Measurements from ENCODE around the gene RAB11FIP4. TPM values are rescaled to one million over a fixed set of nuclear protein-coding genes. Genes with fewer than 3 reads are reported as not detected.

The RAB11FIP4 gene
- polyA plus RNA-seq, 1 of the 3 experiments (the other 2 are of a cell fraction): 9.4 TPM

DNA sequence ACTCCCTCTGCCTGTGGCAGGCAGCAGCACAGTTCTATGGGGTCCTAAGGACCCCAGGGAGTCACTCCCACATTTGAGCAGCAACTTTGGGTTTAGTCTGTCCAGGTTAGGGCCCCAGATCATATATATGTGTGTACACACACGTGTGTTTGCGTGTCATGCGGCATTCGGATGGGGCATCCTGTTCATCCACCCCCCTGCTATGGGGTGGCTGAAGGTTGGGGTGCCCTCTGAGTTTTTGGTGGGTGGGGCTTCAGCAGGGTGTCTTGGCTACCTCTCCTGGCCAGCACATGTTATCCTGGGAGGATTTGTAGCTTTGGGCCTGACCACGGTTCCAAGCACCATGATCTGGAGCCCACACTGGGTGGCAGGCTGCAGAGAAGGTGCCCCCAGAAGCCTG, 100.7 kb downstream of the RAB11FIP4 start:
- Histone ChIP-seq H2AFZ (ENCODE audit: low read depth) (no peak overlapping the region), H3K79me2 (ENCODE audit: insufficient read depth) (no peaks in the 10 kb centered on the region), H3K4me2 (no peak overlapping the region), H3K27me3 (ENCODE audit: insufficient read depth) (peaks cover 5% of the 10 kb centered on the region; the same call in 1 of the 2 replicates), H4K20me1 (ENCODE audit: insufficient read depth) (no peaks in the 10 kb centered on the region), H3F3A (replicated peaks; ENCODE audit: insufficient read depth) (no peaks in the 10 kb centered on the region), H3K36me3 (replicated peaks in 1 of 2; ENCODE audit: control insufficient read depth in 1 of 2, insufficient read depth in 2 of 2, low read length in 1 of 2) (no peaks in the 10 kb centered on the region), H3K9ac (no peak overlapping the region), H3K9me3 (no peaks in the 10 kb centered on the region), H3K9me2 (no peaks in the 10 kb centered on the region), H3K4me3 (ENCODE audit: low read depth in 2 of 2, low read length in 1 of 2) (no peak overlapping the region), H3K4me1 (ENCODE audit: control insufficient read depth in 1 of 2, insufficient read depth in 2 of 2, low read depth in 1 of 2, low read length in 1 of 2) (peaks cover 0 to 39% of the 10 kb centered on the region in 2 experiments; a peak in 1 of 4 replicates), H3K27ac (ENCODE audit: low read depth in 2 of 2, low read length in 1 of 2) (no peak overlapping the region)
- 100% methylated on average over 1 of the region's 5 CpGs for WGBS (ENCODE audit: low lambda C conversion rate)
- no peak for DNase-seq
- TF ChIP-seq, protein P1, sequence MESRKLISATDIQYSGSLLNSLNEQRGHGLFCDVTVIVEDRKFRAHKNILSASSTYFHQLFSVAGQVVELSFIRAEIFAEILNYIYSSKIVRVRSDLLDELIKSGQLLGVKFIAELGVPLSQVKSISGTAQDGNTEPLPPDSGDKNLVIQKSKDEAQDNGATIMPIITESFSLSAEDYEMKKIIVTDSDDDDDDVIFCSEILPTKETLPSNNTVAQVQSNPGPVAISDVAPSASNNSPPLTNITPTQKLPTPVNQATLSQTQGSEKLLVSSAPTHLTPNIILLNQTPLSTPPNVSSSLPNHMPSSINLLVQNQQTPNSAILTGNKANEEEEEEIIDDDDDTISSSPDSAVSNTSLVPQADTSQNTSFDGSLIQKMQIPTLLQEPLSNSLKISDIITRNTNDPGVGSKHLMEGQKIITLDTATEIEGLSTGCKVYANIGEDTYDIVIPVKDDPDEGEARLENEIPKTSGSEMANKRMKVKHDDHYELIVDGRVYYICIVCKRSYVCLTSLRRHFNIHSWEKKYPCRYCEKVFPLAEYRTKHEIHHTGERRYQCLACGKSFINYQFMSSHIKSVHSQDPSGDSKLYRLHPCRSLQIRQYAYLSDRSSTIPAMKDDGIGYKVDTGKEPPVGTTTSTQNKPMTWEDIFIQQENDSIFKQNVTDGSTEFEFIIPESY (IDR thresholded peaks at IDR 0.05; ENCODE audit: borderline replicate concordance, low read depth): no peak
- TF ChIP-seq TCF12 (IDR thresholded peaks at IDR 0.05) (no peak), RFX5 (IDR thresholded peaks at IDR 0.05; ENCODE audit: low read length) (no peak), RCOR1 (IDR thresholded peaks at IDR 0.05; ENCODE audit: low read length) (no peak), NFIC (IDR thresholded peaks at IDR 0.05; ENCODE audit: borderline replicate concordance) (no peak), GATA2 (CRISPR knock-in tag; IDR thresholded peaks at IDR 0.05) (no peak), EZH2phosphoT487 (IDR thresholded peaks at IDR 0.05; ENCODE audit: borderline replicate concordance, low read depth) (no peak), TAF1 (IDR thresholded peaks at IDR 0.05; ENCODE audit: borderline replicate concordance, low read depth, low read length) (no peak), FOXJ3 (CRISPR knock-in tag; IDR thresholded peaks at IDR 0.05) (no peak), FOSL2 (IDR thresholded peaks at IDR 0.05; ENCODE audit: borderline replicate concordance, low read depth) (no peak), MXI1 (IDR thresholded peaks at IDR 0.05; ENCODE audit: low read depth, low read length) (no peak), POLR2AphosphoS5 (IDR thresholded peaks at IDR 0.05; ENCODE audit: low read depth, low read length) (no peak), ELF1 (IDR thresholded peaks at IDR 0.05) (no peak)
- TF ChIP-seq, protein P2, sequence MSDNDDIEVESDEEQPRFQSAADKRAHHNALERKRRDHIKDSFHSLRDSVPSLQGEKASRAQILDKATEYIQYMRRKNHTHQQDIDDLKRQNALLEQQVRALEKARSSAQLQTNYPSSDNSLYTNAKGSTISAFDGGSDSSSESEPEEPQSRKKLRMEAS (IDR thresholded peaks at IDR 0.05; ENCODE audit: low read depth): no peak
- TF ChIP-seq, protein P3, sequence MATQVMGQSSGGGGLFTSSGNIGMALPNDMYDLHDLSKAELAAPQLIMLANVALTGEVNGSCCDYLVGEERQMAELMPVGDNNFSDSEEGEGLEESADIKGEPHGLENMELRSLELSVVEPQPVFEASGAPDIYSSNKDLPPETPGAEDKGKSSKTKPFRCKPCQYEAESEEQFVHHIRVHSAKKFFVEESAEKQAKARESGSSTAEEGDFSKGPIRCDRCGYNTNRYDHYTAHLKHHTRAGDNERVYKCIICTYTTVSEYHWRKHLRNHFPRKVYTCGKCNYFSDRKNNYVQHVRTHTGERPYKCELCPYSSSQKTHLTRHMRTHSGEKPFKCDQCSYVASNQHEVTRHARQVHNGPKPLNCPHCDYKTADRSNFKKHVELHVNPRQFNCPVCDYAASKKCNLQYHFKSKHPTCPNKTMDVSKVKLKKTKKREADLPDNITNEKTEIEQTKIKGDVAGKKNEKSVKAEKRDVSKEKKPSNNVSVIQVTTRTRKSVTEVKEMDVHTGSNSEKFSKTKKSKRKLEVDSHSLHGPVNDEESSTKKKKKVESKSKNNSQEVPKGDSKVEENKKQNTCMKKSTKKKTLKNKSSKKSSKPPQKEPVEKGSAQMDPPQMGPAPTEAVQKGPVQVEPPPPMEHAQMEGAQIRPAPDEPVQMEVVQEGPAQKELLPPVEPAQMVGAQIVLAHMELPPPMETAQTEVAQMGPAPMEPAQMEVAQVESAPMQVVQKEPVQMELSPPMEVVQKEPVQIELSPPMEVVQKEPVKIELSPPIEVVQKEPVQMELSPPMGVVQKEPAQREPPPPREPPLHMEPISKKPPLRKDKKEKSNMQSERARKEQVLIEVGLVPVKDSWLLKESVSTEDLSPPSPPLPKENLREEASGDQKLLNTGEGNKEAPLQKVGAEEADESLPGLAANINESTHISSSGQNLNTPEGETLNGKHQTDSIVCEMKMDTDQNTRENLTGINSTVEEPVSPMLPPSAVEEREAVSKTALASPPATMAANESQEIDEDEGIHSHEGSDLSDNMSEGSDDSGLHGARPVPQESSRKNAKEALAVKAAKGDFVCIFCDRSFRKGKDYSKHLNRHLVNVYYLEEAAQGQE (IDR thresholded peaks at IDR 0.05; ENCODE audit: low read depth, low read length): no peak
- TF ChIP-seq, protein P4, sequence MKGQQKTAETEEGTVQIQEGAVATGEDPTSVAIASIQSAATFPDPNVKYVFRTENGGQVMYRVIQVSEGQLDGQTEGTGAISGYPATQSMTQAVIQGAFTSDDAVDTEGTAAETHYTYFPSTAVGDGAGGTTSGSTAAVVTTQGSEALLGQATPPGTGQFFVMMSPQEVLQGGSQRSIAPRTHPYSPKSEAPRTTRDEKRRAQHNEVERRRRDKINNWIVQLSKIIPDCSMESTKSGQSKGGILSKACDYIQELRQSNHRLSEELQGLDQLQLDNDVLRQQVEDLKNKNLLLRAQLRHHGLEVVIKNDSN (IDR thresholded peaks at IDR 0.05; ENCODE audit: borderline replicate concordance, low read depth): no peak
- TF ChIP-seq, protein P5, sequence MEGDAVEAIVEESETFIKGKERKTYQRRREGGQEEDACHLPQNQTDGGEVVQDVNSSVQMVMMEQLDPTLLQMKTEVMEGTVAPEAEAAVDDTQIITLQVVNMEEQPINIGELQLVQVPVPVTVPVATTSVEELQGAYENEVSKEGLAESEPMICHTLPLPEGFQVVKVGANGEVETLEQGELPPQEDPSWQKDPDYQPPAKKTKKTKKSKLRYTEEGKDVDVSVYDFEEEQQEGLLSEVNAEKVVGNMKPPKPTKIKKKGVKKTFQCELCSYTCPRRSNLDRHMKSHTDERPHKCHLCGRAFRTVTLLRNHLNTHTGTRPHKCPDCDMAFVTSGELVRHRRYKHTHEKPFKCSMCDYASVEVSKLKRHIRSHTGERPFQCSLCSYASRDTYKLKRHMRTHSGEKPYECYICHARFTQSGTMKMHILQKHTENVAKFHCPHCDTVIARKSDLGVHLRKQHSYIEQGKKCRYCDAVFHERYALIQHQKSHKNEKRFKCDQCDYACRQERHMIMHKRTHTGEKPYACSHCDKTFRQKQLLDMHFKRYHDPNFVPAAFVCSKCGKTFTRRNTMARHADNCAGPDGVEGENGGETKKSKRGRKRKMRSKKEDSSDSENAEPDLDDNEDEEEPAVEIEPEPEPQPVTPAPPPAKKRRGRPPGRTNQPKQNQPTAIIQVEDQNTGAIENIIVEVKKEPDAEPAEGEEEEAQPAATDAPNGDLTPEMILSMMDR (IDR thresholded peaks at IDR 0.05): no peak
- TF ChIP-seq, protein P6, sequence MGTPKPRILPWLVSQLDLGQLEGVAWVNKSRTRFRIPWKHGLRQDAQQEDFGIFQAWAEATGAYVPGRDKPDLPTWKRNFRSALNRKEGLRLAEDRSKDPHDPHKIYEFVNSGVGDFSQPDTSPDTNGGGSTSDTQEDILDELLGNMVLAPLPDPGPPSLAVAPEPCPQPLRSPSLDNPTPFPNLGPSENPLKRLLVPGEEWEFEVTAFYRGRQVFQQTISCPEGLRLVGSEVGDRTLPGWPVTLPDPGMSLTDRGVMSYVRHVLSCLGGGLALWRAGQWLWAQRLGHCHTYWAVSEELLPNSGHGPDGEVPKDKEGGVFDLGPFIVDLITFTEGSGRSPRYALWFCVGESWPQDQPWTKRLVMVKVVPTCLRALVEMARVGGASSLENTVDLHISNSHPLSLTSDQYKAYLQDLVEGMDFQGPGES (IDR thresholded peaks at IDR 0.05; ENCODE audit: low read depth, low read length): no peak
- TF ChIP-seq, protein P7, sequence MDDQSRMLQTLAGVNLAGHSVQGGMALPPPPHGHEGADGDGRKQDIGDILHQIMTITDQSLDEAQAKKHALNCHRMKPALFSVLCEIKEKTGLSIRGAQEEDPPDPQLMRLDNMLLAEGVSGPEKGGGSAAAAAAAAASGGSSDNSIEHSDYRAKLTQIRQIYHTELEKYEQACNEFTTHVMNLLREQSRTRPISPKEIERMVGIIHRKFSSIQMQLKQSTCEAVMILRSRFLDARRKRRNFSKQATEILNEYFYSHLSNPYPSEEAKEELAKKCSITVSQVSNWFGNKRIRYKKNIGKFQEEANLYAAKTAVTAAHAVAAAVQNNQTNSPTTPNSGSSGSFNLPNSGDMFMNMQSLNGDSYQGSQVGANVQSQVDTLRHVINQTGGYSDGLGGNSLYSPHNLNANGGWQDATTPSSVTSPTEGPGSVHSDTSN (IDR thresholded peaks at IDR 0.05): no peak
- CTCF ChIA-PET: interaction anchor here (0.6 to 1.6 kb wide), 7 partner anchors 16 to 351 kb away, joined by 3 to 7 read pairs (median 3); no protein-coding TSS in a partner anchor
- POLR2A ChIA-PET: interaction anchor here (0.8 to 1.1 kb wide), 2 partner anchors 8 to 67 kb away, joined by 3 read pairs; no protein-coding TSS in a partner anchor
